Esophagus squamous epithelium (tissue), 5 donors: ENCODE measurements around the gene ITSN2. TPM values are rescaled to one million over a fixed set of nuclear protein-coding genes. Genes with fewer than 3 reads are reported as not detected.
"Not testable (repeated sequence)": the region's sequence is repeated elsewhere in the genome, so short reads cannot be mapped to it uniquely, and the experiment has no call there.

Experiments used
- DNase-seq: peaks from one replicate; lab custom pipeline; 2025; lab: John Stamatoyannopoulos, UW
- H3K27ac ChIP-seq, 4 donors: fragments of 200-600 bp; sonication (generic); one replicate each; pipeline ENCODE4 v1.5.1; 2016 to 2019; ENCODE audit warnings: mild to moderate bottlenecking in 1 of 4
- H3K27me3 ChIP-seq, 4 donors: fragments of 200-600 bp; sonication (generic); 1 replicate in 3 of 4; 2 replicates in 1 of 4; pipeline versions ENCODE4 v1.5.1 to v1.6.0; 2017 to 2021; ENCODE audit warnings: antibody characterized with exemption in 1 of 4
- H3K36me3 ChIP-seq, 3 donors: fragments of 200-600 bp; sonication (generic); one replicate each; pipeline ENCODE4 v1.5.1; 2016 to 2019
- H3K4me1 ChIP-seq, 3 donors: fragments of 200-600 bp; sonication (generic); one replicate each; pipeline ENCODE4 v1.5.1; 2017 to 2019
- H3K4me3 ChIP-seq, 4 donors: fragments of 200-600 bp; sonication (generic); 1 replicate in 3 of 4; 2 replicates in 1 of 4; pipeline ENCODE4 v1.5.1; 2016 to 2019; ENCODE audit warnings: mild to moderate bottlenecking in 2 of 4, moderate library complexity in 1 of 4
- H3K9me3 ChIP-seq, 3 donors: fragments of 200-600 bp; sonication (generic); one replicate each; pipeline ENCODE4 v1.5.1; 2016 to 2019
- CTCF ChIP-seq, 6 experiments: fragments of 450-650 bp in 4 of 6; fragments of 200-600 bp in 2 of 6; sonication (generic) in 2 of 6; IDR thresholded peaks; one replicate each; pipeline ENCODE4 v1.5.1; 2016 to 2019; ENCODE audit warnings: antibody characterized with exemption in 6 of 6, mild to moderate bottlenecking in 4 of 6, moderate library complexity in 4 of 6
- POLR2A ChIP-seq, 4 donors: fragments of 450-650 bp; IDR thresholded peaks; one replicate each; pipeline ENCODE4 v1.6.1; 2017; ENCODE audit warnings: antibody characterized with exemption in 4 of 4, mild to moderate bottlenecking in 4 of 4, moderate library complexity in 3 of 4
- WGBS, 2 donors: methylation state at CpG; one replicate each; pipeline ENCODE4 v1.1.5; 2018; 5-methylcytosine and 5-hydroxymethylcytosine counted together
- intact Hi-C: fragments of 100-400 bp; cut with DNase I; formaldehyde crosslinking; loops from one replicate; pipeline ENCODE4 v1.15.0; 2022
- total RNA-seq, 4 donors: library from RNA; depleted of rRNA; stranded (reverse); fragments of >200 nt; gene quantifications; one replicate each; pipeline ENCODE4 v1.1.0, GENCODE V29; 2016
- donor health status: DM: yes; HTN: yes; CAD: no.

Gene ITSN2
- total RNA-seq, 4 donors from 2014 or later, result 58.3 to 98.0 (median 65.3) TPM

- no peak for DNase-seq
- H3K36me3 ChIP-seq, result no peaks in the 10 kb centered on the region
- TF ChIP-seq POLR2A (IDR thresholded peaks at IDR 0.05), result no peak
- TF ChIP-seq CTCF (IDR thresholded peaks at IDR 0.05), result no peak
- no peaks in the 10 kb centered on the region for H3K27me3 ChIP-seq
- no peaks in the 10 kb centered on the region for H3K9me3 ChIP-seq
- no peak overlapping the region for H3K4me3 ChIP-seq
- peak overlapping the region in 2 of 4 donors; percentile 83 to 88 for H3K27ac ChIP-seq
- intact Hi-C loops, result no loop called here
- peaks cover 21 to 66% (median 29%) of the 10 kb centered on the region in 3 donors for H3K4me1 ChIP-seq
- WGBS, 2 donors, result 74 to 79% methylated on average over 2 of the region's 2 CpGs
These were observed 3.0 kb upstream of the ITSN2 start for GRCh38 chr2:24363301-24363700.

- H3K4me1 ChIP-seq, result peaks cover 21 to 73% (median 31%) of the 10 kb centered on the region in 3 donors
- H3K27ac ChIP-seq, result peak overlapping the region in 3 of 4 donors; percentile 57 to 88 (median 83)
These were observed 1.9 kb upstream of the ITSN2 start for GRCh38 chr2:24362253-24362652.

GRCh38 chr2:24360963-24361330, 611 bp upstream of the ITSN2 start:
- Histone ChIP-seq H3K36me3 (no peaks in the 10 kb centered on the region), H3K27me3 (no peaks in the 10 kb centered on the region), H3K27ac (peak overlapping the region; percentile 88 to 98 (median 98)), H3K9me3 (no peaks in the 10 kb centered on the region), H3K4me3 (peak overlapping the region; percentile 65 to 98 (median 87)), H3K4me1 (peaks cover 20 to 70% (median 30%) of the 10 kb centered on the region in 3 donors)
- intact Hi-C loops, result no loop called here
- WGBS, 2 donors, result 29 to 88% methylated on average over 1 to 12 of the region's 15 CpGs
- no peak for TF ChIP-seq CTCF (IDR thresholded peaks at IDR 0.05)
- no peak for TF ChIP-seq POLR2A (IDR thresholded peaks at IDR 0.05)
- DNase-seq, result no peak

More at GRCh38 chr2:24362253-24362652, 1.9 kb upstream of the ITSN2 start:
- H3K9me3 ChIP-seq, result no peaks in the 10 kb centered on the region
- H3K27me3 ChIP-seq, result no peaks in the 10 kb centered on the region
- no peak for TF ChIP-seq CTCF (IDR thresholded peaks at IDR 0.05)
- 56 to 72% methylated on average over 4 of the region's 4 CpGs for WGBS, 2 donors
- intact Hi-C loops, result no loop called here
- no peak overlapping the region for H3K4me3 ChIP-seq
- H3K36me3 ChIP-seq, result no peaks in the 10 kb centered on the region
- no peak for DNase-seq

GRCh38 chr2:24359129-24360049, 947 bp downstream of the ITSN2 start:
- 4 to 5% methylated on average over 30 to 35 of the region's 46 CpGs for WGBS, 2 donors
- no peaks in the 10 kb centered on the region for H3K27me3 ChIP-seq
- intact Hi-C loops, result no loop called here
- peak overlapping the region; percentile 88 to 98 (median 98) for H3K27ac ChIP-seq
- H3K4me3 ChIP-seq, result peak overlapping the region; percentile 65 to 98 (median 87)
- DNase-seq, result no peak
- peaks cover 5 to 70% (median 14%) of the 10 kb centered on the region in 3 donors for H3K4me1 ChIP-seq
- no peaks in the 10 kb centered on the region for H3K36me3 ChIP-seq
- H3K9me3 ChIP-seq, result no peaks in the 10 kb centered on the region
- peak in 1 of 4 donors; percentile 31 for TF ChIP-seq POLR2A (IDR thresholded peaks at IDR 0.05)
- TF ChIP-seq CTCF (IDR thresholded peaks at IDR 0.05), result no peak

GRCh38 chr2:24357767-24358166, 2.6 kb downstream of the ITSN2 start:
- H3K4me3 ChIP-seq, H3K9me3 ChIP-seq, H3K27ac ChIP-seq, H3K27me3 ChIP-seq, H3K36me3 ChIP-seq, intact Hi-C loops, DNase-seq: not testable (repeated sequence)
- 92 to 96% methylated on average over 11 to 12 of the region's 12 CpGs for WGBS, 2 donors
- peaks cover 5 to 70% (median 19%) of the 10 kb centered on the region in 3 donors for H3K4me1 ChIP-seq

GRCh38 chr2:24357115-24357514, 3.2 kb downstream of the ITSN2 start:
- DNase-seq, H3K27me3 ChIP-seq, H3K9me3 ChIP-seq, H3K36me3 ChIP-seq, H3K27ac ChIP-seq, H3K4me3 ChIP-seq, intact Hi-C loops: not testable (repeated sequence)
- H3K4me1 ChIP-seq, result peaks cover 5 to 70% (median 22%) of the 10 kb centered on the region in 3 donors
- WGBS, 2 donors, result 93 to 96% methylated on average over 4 of the region's 4 CpGs
